ENCODE measurements around the gene NRXN2. TPM values are rescaled to one million over a fixed set of nuclear protein-coding genes. Genes with fewer than 3 reads are reported as not detected.
A peak's percentile ranks its signal among the peaks of the same experiment; 100 is the strongest.

Gene NRXN2
- polyA plus RNA-seq, 3 donors, result 0.07 TPM; not detected in 2

GRCh38 chr11:64559351-64560138, 163.5 kb downstream of the NRXN2 start:
- Mint-ChIP-seq H3K27me3 (ENCODE audit: low read depth in 3 of 3) (peaks cover 2 to 6% (median 4%) of the 10 kb centered on the region in 3 donors), H3K36me3 (no peaks in the 10 kb centered on the region), H3K27ac (peak overlapping the region in 1 of 7 donors; percentile 53), H3K9me3 (peaks cover 0 to 2% (median 0%) of the 10 kb centered on the region in 7 donors), H3K4me1 (peaks cover 8% of the 10 kb centered on the region), H3K4me3 (no peak overlapping the region)
- H3K4me3 ChIP-seq (replicated peaks in 1 of 3; ENCODE audit: low read depth in 2 of 3, low read length in 3 of 3), result no peak overlapping the region
- no peaks in the 10 kb centered on the region for H3K79me2 ChIP-seq (ENCODE audit: insufficient read depth, low read length)
- no peak for TF ChIP-seq CTCF (IDR thresholded peaks at IDR 0.05)
- H3K4me2 ChIP-seq (replicated peaks; ENCODE audit: extremely low read depth, low read length, poor library complexity, severe bottlenecking), result no peak overlapping the region
- no peaks in the 10 kb centered on the region for H3K36me3 ChIP-seq (replicated peaks in 1 of 2; ENCODE audit: control insufficient read depth in 1 of 2, insufficient read depth in 2 of 2, low read length in 2 of 2)
- no peaks in the 10 kb centered on the region for H3K9me3 ChIP-seq (replicated peaks in 1 of 2; ENCODE audit: control insufficient read depth in 1 of 2, insufficient read depth in 1 of 2, low read length in 2 of 2)
- no peak for DNase-seq
- intact Hi-C loops (cut with micrococcal nuclease), result no loop called here
- H3K4me1 ChIP-seq (ENCODE audit: control insufficient read depth in 1 of 2, insufficient read depth in 2 of 2, low read length in 2 of 2), result peaks cover 4 to 7% of the 10 kb centered on the region in 2 donors
- no peak overlapping the region for H3K27ac ChIP-seq (ENCODE audit: low read depth in 1 of 2, low read length in 2 of 2)
- no peaks in the 10 kb centered on the region for H4K20me1 ChIP-seq (ENCODE audit: insufficient read depth, low read length)
- H3K27me3 ChIP-seq (ENCODE audit: control insufficient read depth in 2 of 2, insufficient read depth in 2 of 2, low read length in 2 of 2), result no peaks in the 10 kb centered on the region
- H3K9ac ChIP-seq (ENCODE audit: insufficient read depth, low read length, poor library complexity, severe bottlenecking), result no peak overlapping the region
- 95% methylated on average over 18 of the region's 19 CpGs for WGBS (ENCODE audit: insufficient coverage)
- H2AFZ ChIP-seq (ENCODE audit: insufficient read depth, low read depth, low read length, poor library complexity, severe bottlenecking), result no peak overlapping the region

GRCh38 chr11:64558869-64559268, 164.1 kb downstream of the NRXN2 start:
- Histone ChIP-seq H3K4me3 (replicated peaks in 1 of 3; ENCODE audit: low read depth in 2 of 3, low read length in 3 of 3) (no peak overlapping the region), H3K27ac (ENCODE audit: low read depth in 1 of 2, low read length in 2 of 2) (no peak overlapping the region), H3K27me3 (ENCODE audit: control insufficient read depth in 2 of 2, insufficient read depth in 2 of 2, low read length in 2 of 2) (no peaks in the 10 kb centered on the region), H3K4me2 (replicated peaks; ENCODE audit: extremely low read depth, low read length, poor library complexity, severe bottlenecking) (no peak overlapping the region), H3K4me1 (ENCODE audit: control insufficient read depth in 1 of 2, insufficient read depth in 2 of 2, low read length in 2 of 2) (peaks cover 6 to 9% of the 10 kb centered on the region in 2 donors), H3K9ac (ENCODE audit: insufficient read depth, low read length, poor library complexity, severe bottlenecking) (no peak overlapping the region), H3K79me2 (ENCODE audit: insufficient read depth, low read length) (no peaks in the 10 kb centered on the region), H3K9me3 (replicated peaks in 1 of 2; ENCODE audit: control insufficient read depth in 1 of 2, insufficient read depth in 1 of 2, low read length in 2 of 2) (no peaks in the 10 kb centered on the region), H4K20me1 (ENCODE audit: insufficient read depth, low read length) (no peaks in the 10 kb centered on the region), H3K36me3 (replicated peaks in 1 of 2; ENCODE audit: control insufficient read depth in 1 of 2, insufficient read depth in 2 of 2, low read length in 2 of 2) (no peaks in the 10 kb centered on the region), H2AFZ (ENCODE audit: insufficient read depth, low read depth, low read length, poor library complexity, severe bottlenecking) (no peak overlapping the region)
- no peak for TF ChIP-seq CTCF (IDR thresholded peaks at IDR 0.05)
- Mint-ChIP-seq H3K27me3 (ENCODE audit: low read depth in 3 of 3) (peaks cover 4 to 7% (median 5%) of the 10 kb centered on the region in 3 donors), H3K27ac (no peak overlapping the region), H3K4me1 (peaks cover 11% of the 10 kb centered on the region), H3K9me3 (no peaks in the 10 kb centered on the region), H3K36me3 (no peaks in the 10 kb centered on the region), H3K4me3 (no peak overlapping the region)
- intact Hi-C loops (cut with micrococcal nuclease), result no loop called here
- DNase-seq, result no peak
- WGBS (ENCODE audit: insufficient coverage), result 96% methylated on average over 4 of the region's 9 CpGs
